HG03469 (cell line): ENCODE results near the gene MCTP1.
A peak's percentile ranks its signal among the peaks of the same experiment; 100 is the strongest.

Experiments used
- ATAC-seq: cut with Tn5 transposase; IDR thresholded peaks from one replicate; pipeline ENCODE4 v1.9.1; 2021; ENCODE audit warnings: mild to moderate bottlenecking, moderate library complexity, moderate number of reproducible peaks; ENCODE audit not compliant: unreplicated experiment

MCTP1 gene

GRCh38 chr5:94736498-94736897, 548.4 kb downstream of the MCTP1 start:
- no peak for ATAC-seq

GRCh38 chr5:94731471-94731870, 553.4 kb downstream of the MCTP1 start:
- no peak for ATAC-seq

DNA sequence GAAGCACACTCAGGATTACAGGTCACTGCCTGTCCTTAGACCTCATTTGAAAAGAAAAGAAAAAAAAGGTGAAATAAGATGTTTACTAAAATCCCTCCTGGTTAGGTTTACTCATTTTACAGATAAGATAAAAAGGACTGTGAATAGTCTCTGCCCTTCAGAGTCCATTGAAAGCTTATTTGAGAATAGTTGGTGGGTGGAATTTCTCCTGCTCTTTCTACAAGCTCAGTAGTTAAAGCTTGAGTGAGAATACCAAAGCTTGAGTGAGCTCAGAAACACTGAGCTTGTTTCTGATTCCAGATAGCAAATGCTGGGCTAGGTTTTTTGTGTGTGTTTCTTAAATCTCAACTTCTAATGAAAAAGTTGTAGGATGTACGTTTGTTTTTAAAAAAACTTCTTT, 559.8 kb downstream of the MCTP1 start:
- no peak for ATAC-seq

DNA sequence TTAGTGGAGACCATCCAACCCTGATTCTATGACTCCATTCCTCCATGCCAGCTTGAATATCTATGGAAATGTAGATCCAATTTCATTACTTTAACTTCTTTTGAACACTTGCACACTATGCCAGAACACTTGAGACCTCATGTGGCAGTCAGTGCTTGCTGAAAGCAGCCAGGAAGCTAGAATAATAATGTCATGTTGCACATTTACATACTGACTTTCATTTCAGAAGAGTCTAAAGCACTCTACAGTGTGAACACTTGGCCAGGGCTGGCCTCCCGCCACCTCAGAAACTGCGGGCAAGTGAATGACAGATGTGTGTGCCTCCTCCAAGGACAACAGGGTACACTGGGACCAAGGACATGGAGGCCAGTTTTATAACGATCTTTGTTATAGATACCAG, 569.1 kb downstream of the MCTP1 start:
- ATAC-seq, result no peak

GRCh38 chr5:94711785-94712184, 573.1 kb downstream of the MCTP1 start:
- no peak for ATAC-seq

- ATAC-seq, result no peak
Observed at GRCh38 chr5:94709277-94709676, 575.6 kb downstream of the MCTP1 start.

GRCh38 chr5:94707359-94707758, 577.5 kb downstream of the MCTP1 start:
- ATAC-seq, result no peak

DNA sequence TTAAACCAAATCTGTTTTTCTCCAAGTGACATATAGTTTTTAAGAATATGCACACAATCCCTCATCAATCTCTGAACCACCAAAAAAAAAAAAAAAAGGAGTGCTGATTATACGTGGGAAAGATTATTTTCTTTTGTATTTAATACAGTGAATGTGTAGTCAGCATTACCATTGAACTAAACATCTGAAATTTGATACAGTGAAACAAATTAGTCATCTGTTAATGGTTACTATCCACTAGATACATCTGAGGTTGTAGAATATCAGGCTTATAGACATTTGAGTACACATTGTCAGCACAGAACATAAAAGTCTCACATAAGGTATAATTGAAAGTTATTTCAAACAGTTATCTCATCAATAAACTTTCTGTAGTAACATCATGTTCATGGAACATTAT, 579.5 kb downstream of the MCTP1 start:
- no peak for ATAC-seq

DNA sequence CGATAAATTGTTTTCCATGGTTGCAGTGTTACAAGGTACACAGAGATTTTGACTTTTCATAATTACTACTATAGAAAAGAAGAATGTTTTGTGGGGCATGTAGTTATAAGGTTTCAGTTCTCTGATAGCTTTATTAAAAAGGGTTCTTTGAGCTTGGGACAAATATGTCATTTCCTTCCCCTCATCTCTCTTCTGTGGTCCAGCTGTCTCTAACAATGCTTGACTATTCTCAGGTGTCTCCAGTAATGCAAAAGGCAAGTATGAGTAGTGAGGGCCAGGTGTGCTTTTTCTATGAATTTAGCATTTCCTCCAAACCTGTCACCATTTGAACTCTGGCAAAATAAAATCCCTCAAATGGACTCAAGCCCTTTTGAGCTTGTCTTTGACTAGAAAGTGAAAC, 582.2 kb downstream of the MCTP1 start:
- ATAC-seq, result peak; percentile 55

GRCh38 chr5:94700592-94700991, 584.3 kb downstream of the MCTP1 start:
- ATAC-seq, result peak; percentile 79

- no peak for ATAC-seq
Observed at GRCh38 chr5:94699562-94699961, 585.3 kb downstream of the MCTP1 start.

DNA sequence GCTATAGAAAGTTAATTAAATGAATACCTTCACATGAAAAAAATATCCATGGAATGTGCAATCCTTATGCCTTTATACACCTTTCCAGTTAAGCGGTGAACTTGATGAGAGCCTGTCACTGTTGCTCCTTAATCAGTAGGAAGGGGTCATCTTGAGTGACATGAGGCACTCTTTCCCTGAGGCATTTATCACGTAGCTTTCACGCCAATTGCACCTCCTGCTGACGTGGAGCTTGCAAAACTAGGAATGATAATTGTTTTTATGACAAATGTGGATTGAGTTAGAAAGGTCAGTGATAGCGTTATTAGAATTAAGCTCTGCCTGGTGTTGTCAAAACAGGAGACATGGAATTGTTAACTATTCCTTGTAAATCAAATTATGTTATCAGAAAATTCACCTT, 586.7 kb downstream of the MCTP1 start:
- ATAC-seq, result no peak

GRCh38 chr5:94694671-94695070, 590.2 kb downstream of the MCTP1 start:
- ATAC-seq, result no peak

DNA sequence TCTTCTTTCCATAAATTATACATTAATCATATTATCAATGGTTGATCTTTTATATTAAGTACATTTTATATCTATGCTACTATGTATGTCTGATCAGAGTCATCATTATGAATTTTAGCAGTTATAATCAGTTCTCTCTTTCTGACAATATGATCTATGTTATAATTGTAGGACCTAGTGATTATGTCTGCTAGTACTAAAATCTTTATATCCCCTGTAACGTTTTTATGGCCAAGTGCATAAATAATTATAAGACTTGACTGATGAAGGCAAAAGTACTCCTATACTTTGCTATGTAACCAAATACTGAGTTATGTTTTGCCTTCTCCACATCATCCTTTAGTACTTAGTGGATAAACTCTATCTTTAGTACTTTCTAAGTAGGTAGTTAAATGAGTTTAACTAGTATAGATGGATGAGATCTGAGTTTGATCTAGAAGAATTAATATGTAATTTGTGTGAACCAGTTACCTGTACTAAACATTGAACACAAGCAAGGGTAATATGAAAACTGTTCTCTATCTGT, 591.0 kb downstream of the MCTP1 start:
- no peak for ATAC-seq

- peak; percentile 75 for ATAC-seq
Observed at GRCh38 chr5:94693043-94693822, 591.7 kb downstream of the MCTP1 start.

DNA sequence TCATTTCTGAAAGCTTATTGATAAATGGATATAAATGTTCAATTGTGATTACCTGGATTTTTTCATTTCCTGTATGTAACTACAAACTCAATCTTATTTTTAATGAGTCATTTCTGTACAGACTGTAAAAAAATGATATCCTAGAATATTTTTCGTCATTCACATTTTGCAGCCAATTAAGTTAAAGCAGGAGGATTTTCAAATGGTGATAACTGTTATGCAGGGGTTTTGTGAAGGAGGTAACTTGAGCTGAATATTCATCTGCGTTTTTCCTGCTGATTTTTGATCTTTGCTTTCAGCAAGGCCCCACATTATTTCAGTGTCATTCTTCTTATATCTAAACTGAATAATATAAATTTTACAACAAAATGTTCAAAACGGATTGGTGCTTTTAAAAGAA, 592.3 kb downstream of the MCTP1 start:
- no peak for ATAC-seq

GRCh38 chr5:94691949-94692348, 592.9 kb downstream of the MCTP1 start:
- ATAC-seq, result no peak

GRCh38 chr5:94691291-94691690, 593.6 kb downstream of the MCTP1 start:
- no peak for ATAC-seq

- ATAC-seq, result no peak
Observed at GRCh38 chr5:94690778-94691177, 594.1 kb downstream of the MCTP1 start.

- no peak for ATAC-seq
Observed at GRCh38 chr5:94689908-94690307, 595.0 kb downstream of the MCTP1 start.

GRCh38 chr5:94682814-94683520, 601.9 kb downstream of the MCTP1 start:
- no peak for ATAC-seq

- ATAC-seq, result no peak
Observed at GRCh38 chr5:94675965-94676618, 608.8 kb downstream of the MCTP1 start.
